Measurements from ENCODE around the gene RBFA. TPM values are rescaled to one million over a fixed set of nuclear protein-coding genes. Genes with fewer than 3 reads are reported as not detected.

RBFA gene
- total and polyA plus RNA-seq, 2 of the 13 experiments (the other 11 are each of a cell fraction or from before 2014, with no cell fraction given) = 29.7 to 42.4 TPM

DNA sequence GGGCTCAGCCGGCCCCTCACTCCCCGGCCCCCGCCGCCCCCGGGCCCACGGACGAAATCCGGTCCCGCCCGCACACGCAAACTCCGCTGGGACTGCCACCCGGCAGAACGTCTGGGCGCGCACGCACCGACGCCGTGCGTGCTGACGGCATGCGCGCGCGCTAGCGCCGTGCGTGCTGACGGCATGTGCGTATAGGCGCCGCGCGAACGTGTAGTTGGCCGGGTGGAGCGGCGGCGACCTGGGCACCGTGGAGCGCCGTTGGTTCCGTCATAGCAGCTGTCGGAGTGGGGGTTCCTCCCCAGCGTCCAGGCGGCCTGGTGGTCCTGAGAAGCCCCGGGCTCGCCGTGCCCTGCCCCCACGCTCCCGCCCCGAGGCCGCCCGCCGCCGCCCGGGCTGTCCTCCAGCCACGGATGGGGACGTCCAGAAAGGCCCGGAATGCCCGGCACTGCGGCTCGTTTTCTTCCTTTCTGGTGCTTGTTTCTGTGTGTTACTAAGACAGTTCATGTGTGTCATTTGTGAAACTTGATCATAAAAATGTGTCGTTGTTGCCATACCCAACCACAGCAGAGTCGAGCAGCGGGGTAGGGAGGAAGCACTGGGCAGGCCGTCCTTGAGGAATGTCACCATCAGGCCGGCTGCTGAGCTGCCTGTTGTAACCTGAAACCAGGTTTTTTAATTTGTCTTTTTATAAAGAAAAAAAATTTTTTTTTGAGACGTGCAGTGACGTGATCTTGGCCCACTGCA, 45.6 kb upstream of the RBFA start, which contains the start of gene TXNL4A (continued):
- TF ChIP-seq SNAPC4 (CRISPR knock-in tag; IDR thresholded peaks at IDR 0.05) (no peak), ZNF263 (CRISPR knock-in tag; IDR thresholded peaks at IDR 0.05) (no peak; the same call in 1 of the 2 replicates), ZNF556 (CRISPR knock-in tag; IDR thresholded peaks at IDR 0.05; ENCODE audit: borderline replicate concordance) (peak; percentile 76), NR2C2 (CRISPR knock-in tag; IDR thresholded peaks at IDR 0.05; ENCODE audit: borderline replicate concordance) (peak; percentile 37; the same call in 1 of the 2 replicates), NCOA1 (CRISPR knock-in tag; IDR thresholded peaks at IDR 0.05) (no peak), RELA (CRISPR knock-in tag; IDR thresholded peaks at IDR 0.05) (0 out of 2 replicates have a peak, but pooled peaks have one; percentile 12), ZNF615 (CRISPR knock-in tag; IDR thresholded peaks at IDR 0.05; ENCODE audit: borderline replicate concordance) (no peak), ZNF670 (CRISPR knock-in tag; IDR thresholded peaks at IDR 0.05; ENCODE audit: borderline replicate concordance) (peak; percentile 72; the same call in 1 of the 2 replicates), NFYB (CRISPR knock-in tag; IDR thresholded peaks at IDR 0.05) (peak; percentile 24; the same call in 1 of the 2 replicates), SKIL (CRISPR knock-in tag; IDR thresholded peaks at IDR 0.05; ENCODE audit: borderline replicate concordance) (0 out of 2 replicates have a peak, but pooled peaks have one; percentile 6), BRCA1 (CRISPR knock-in tag; IDR thresholded peaks at IDR 0.05) (0 out of 2 replicates have a peak, but pooled peaks have one; percentile 35), ARID3A (IDR thresholded peaks at IDR 0.05; ENCODE audit: low read depth, low read length) (no peak), IRX3 (CRISPR knock-in tag; IDR thresholded peaks at IDR 0.05; ENCODE audit: borderline replicate concordance, low read depth) (no peak), ZNF816 (CRISPR knock-in tag; IDR thresholded peaks at IDR 0.05; ENCODE audit: borderline replicate concordance) (peak; percentile 72; the same call in 1 of the 2 replicates), FOXK2 (IDR thresholded peaks at IDR 0.05) (no peak)
- TF ChIP-seq, protein P1, sequence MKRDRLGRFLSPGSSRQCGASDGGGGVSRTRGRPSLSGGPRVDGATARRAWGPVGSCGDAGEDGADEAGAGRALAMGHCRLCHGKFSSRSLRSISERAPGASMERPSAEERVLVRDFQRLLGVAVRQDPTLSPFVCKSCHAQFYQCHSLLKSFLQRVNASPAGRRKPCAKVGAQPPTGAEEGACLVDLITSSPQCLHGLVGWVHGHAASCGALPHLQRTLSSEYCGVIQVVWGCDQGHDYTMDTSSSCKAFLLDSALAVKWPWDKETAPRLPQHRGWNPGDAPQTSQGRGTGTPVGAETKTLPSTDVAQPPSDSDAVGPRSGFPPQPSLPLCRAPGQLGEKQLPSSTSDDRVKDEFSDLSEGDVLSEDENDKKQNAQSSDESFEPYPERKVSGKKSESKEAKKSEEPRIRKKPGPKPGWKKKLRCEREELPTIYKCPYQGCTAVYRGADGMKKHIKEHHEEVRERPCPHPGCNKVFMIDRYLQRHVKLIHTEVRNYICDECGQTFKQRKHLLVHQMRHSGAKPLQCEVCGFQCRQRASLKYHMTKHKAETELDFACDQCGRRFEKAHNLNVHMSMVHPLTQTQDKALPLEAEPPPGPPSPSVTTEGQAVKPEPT (CRISPR knock-in tag; IDR thresholded peaks at IDR 0.05; ENCODE audit: low read depth) = peak; percentile 54; the same call in 1 of the 2 replicates
- TF ChIP-seq, protein P2, sequence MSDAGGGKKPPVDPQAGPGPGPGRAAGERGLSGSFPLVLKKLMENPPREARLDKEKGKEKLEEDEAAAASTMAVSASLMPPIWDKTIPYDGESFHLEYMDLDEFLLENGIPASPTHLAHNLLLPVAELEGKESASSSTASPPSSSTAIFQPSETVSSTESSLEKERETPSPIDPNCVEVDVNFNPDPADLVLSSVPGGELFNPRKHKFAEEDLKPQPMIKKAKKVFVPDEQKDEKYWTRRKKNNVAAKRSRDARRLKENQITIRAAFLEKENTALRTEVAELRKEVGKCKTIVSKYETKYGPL (CRISPR knock-in tag; IDR thresholded peaks at IDR 0.05) = no peak

Data from HepG2 (cell line).